Chondrocyte (in vitro differentiated cells): ENCODE data around the gene UVSSA. TPM values are rescaled to one million over a fixed set of nuclear protein-coding genes. Genes with fewer than 3 reads are reported as not detected.

ENCODE experiments used
- DNase-seq: peaks from one replicate; pipeline ENCODE4 v3.0.0; 2021; ENCODE audit warnings: mixed read lengths, low spot score
- H3K27ac Mint-ChIP-seq: one replicate; pipeline ENCODE4 v1.8.0; 2021; ENCODE audit warnings: mild to moderate bottlenecking, moderate library complexity, mixed read lengths; ENCODE audit not compliant: unreplicated experiment
- H3K27me3 Mint-ChIP-seq: 2 replicates; pipeline ENCODE4 v1.8.0; 2021; ENCODE audit warnings: low read depth, mixed read lengths
- H3K36me3 Mint-ChIP-seq: 2 replicates; pipeline ENCODE4 v1.8.0; 2021; ENCODE audit warnings: low read depth, mixed read lengths
- H3K4me1 Mint-ChIP-seq: 2 replicates; pipeline ENCODE4 v1.8.0; 2021; ENCODE audit warnings: low read depth, mild to moderate bottlenecking, mixed read lengths
- H3K4me3 Mint-ChIP-seq: one replicate; pipeline ENCODE4 v1.8.0; 2021; ENCODE audit warnings: mild to moderate bottlenecking, moderate library complexity, mixed read lengths; ENCODE audit not compliant: unreplicated experiment
- H3K9me3 Mint-ChIP-seq: 2 replicates; pipeline ENCODE4 v1.8.0; 2021; ENCODE audit warnings: low read depth, mixed read lengths
- CTCF ChIP-seq: fragments of 200-600 bp; sonication (generic); IDR thresholded peaks from 2 replicates; pipeline ENCODE4 v1.5.0; 2021; ENCODE audit warnings: antibody characterized with exemption, mild to moderate bottlenecking, moderate library complexity
- total RNA-seq: library from RNA; stranded (reverse); gene quantifications from 3 replicates; pipeline ENCODE4 v1.2.1, GENCODE V29; 2021

Gene UVSSA
- total RNA-seq, 1 donor from 2014 or later: 20.9 TPM

- H3K36me3 Mint-ChIP-seq: peaks cover 14% of the 10 kb centered on the region
- no peaks in the 10 kb centered on the region for H3K27me3 Mint-ChIP-seq
- no peak for TF ChIP-seq CTCF
- peak; percentile 95 for DNase-seq
- H3K4me1 Mint-ChIP-seq: no peaks in the 10 kb centered on the region
- H3K4me3 Mint-ChIP-seq: no peak overlapping the region
- H3K27ac Mint-ChIP-seq: no peak overlapping the region
- H3K9me3 Mint-ChIP-seq: no peaks in the 10 kb centered on the region
Measured at GRCh38 chr4:1326751-1327525, 20.1 kb upstream of the UVSSA start.

- DNase-seq: peak; percentile 67
- no peaks in the 10 kb centered on the region for H3K4me1 Mint-ChIP-seq
- H3K4me3 Mint-ChIP-seq: no peak overlapping the region
- H3K36me3 Mint-ChIP-seq: peaks cover 9% of the 10 kb centered on the region
- H3K27ac Mint-ChIP-seq: no peak overlapping the region
- no peaks in the 10 kb centered on the region for H3K27me3 Mint-ChIP-seq
- no peaks in the 10 kb centered on the region for H3K9me3 Mint-ChIP-seq
- no peak for TF ChIP-seq CTCF
Measured at GRCh38 chr4:1327526-1328266, 19.3 kb upstream of the UVSSA start.

GRCh38 chr4:1328267-1329155 is 18.5 kb upstream of the UVSSA start:
- TF ChIP-seq CTCF: no peak
- DNase-seq: peak; percentile 91
- H3K4me1 Mint-ChIP-seq: no peaks in the 10 kb centered on the region
- no peak overlapping the region for H3K4me3 Mint-ChIP-seq
- H3K27ac Mint-ChIP-seq: no peak overlapping the region
- peaks cover 8% of the 10 kb centered on the region for H3K36me3 Mint-ChIP-seq
- no peaks in the 10 kb centered on the region for H3K27me3 Mint-ChIP-seq
- no peaks in the 10 kb centered on the region for H3K9me3 Mint-ChIP-seq

GRCh38 chr4:1329408-1330371 is 17.3 kb upstream of the UVSSA start:
- TF ChIP-seq CTCF: no peak
- H3K36me3 Mint-ChIP-seq: peaks cover 11% of the 10 kb centered on the region
- H3K9me3 Mint-ChIP-seq: no peaks in the 10 kb centered on the region
- DNase-seq: peak; percentile 88
- H3K4me3 Mint-ChIP-seq: no peak overlapping the region
- H3K27ac Mint-ChIP-seq: no peak overlapping the region
- H3K27me3 Mint-ChIP-seq: no peaks in the 10 kb centered on the region
- H3K4me1 Mint-ChIP-seq: no peaks in the 10 kb centered on the region
